IPS DF 6.9 (cell line): ENCODE results near the gene IFIT1.
"Not testable (repeated sequence)": the region's sequence is repeated elsewhere in the genome, so short reads cannot be mapped to it uniquely, and the experiment has no call there.

Source experiments
- DNase-seq: peaks from one replicate; pipeline ENCODE4 v3.0.0-alpha.2; 2013; ENCODE audit warnings: low read depth, low spot score
- H3K27ac ChIP-seq: one replicate; pipeline ENCODE4 v1.5.1; 2013; ENCODE audit warnings: low read length, control low read depth
- H3K27me3 ChIP-seq: 2 replicates; pipeline ENCODE4 v1.6.1; 2013; ENCODE audit warnings: mild to moderate bottlenecking, low read length; ENCODE audit not compliant: control insufficient read depth, insufficient read depth
- H3K36me3 ChIP-seq: 2 replicates; pipeline ENCODE4 v1.6.1; 2013; ENCODE audit warnings: low read length; ENCODE audit not compliant: control insufficient read depth, insufficient read depth
- H3K4me1 ChIP-seq: 2 replicates; pipeline ENCODE4 v1.6.1; 2013; ENCODE audit warnings: low read length; ENCODE audit not compliant: control insufficient read depth, insufficient read depth
- H3K4me3 ChIP-seq: 2 replicates; pipeline ENCODE4 v1.5.1; 2013; ENCODE audit warnings: mild to moderate bottlenecking, low read length
- H3K9me3 ChIP-seq: 2 replicates; pipeline ENCODE4 v1.6.1; 2013; ENCODE audit warnings: low read length, inconsistent platforms; ENCODE audit not compliant: control insufficient read depth, insufficient read depth
- WGBS: extraction: QIAGEN DNeasy Blood & Tissue Kit; methylation state at CpG from one replicate; pipeline ENCODE4 v1.1.7; 2013; ENCODE audit warnings: mixed read lengths, missing lambda C conversion rate; ENCODE audit not compliant: insufficient read length, insufficient coverage; 5-methylcytosine and 5-hydroxymethylcytosine counted together

IFIT1 gene

GRCh38 chr10:89403043-89403442 is 10.6 kb downstream of the IFIT1 start:
- Histone ChIP-seq H3K36me3 (no peaks in the 10 kb centered on the region), H3K4me3 (no peak overlapping the region), H3K4me1 (no peaks in the 10 kb centered on the region), H3K9me3 (no peaks in the 10 kb centered on the region), H3K27me3 (no peaks in the 10 kb centered on the region; the same call in 1 of the 2 replicates), H3K27ac (no peak overlapping the region)
- no peak for DNase-seq
- WGBS: no CpG with 5 or more reads among the region's 2 CpGs

- no CpG with 5 or more reads among the region's 11 CpGs for WGBS
- no peaks in the 10 kb centered on the region for H3K36me3 ChIP-seq
- no peak for DNase-seq
Measured at GRCh38 chr10:89404104-89405047, 12.0 kb downstream of the IFIT1 start.

DNA sequence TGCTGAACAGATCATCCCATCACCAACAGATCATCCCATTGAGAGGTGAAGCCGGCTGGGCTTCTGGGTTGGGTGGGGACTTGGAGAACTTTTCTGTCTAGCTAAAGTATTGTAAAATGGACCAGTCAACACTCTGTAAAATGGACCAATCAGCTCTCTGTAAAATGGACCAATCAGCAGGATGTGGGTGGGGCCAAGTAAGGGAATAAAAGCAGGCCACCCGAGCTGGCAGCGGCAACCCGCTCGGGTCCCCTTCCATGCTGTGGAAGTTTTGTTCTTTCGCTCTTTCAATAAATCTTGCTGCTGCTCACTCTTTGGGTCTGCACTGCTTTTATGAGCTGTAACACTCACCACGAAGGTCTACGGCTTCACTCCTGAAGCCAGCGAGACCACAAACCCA is 13.8 kb downstream of the IFIT1 start:
- H3K27me3 ChIP-seq, H3K27ac ChIP-seq, H3K9me3 ChIP-seq, H3K4me1 ChIP-seq, H3K4me3 ChIP-seq, H3K36me3 ChIP-seq, DNase-seq: not testable (repeated sequence)
- WGBS: no CpG with 5 or more reads among the region's 9 CpGs

More at GRCh38 chr10:89404104-89405047, 12.0 kb downstream of the IFIT1 start:
- Histone ChIP-seq H3K27ac (no peak overlapping the region), H3K9me3 (no peaks in the 10 kb centered on the region), H3K27me3 (no peaks in the 10 kb centered on the region; the same call in 1 of the 2 replicates), H3K4me3 (no peak overlapping the region), H3K4me1 (no peaks in the 10 kb centered on the region)

- no CpG with 5 or more reads among the region's 3 CpGs for WGBS
- not testable (repeated sequence) for H3K4me3 ChIP-seq, H3K9me3 ChIP-seq, H3K36me3 ChIP-seq, H3K4me1 ChIP-seq, H3K27me3 ChIP-seq, H3K27ac ChIP-seq, DNase-seq
Measured at GRCh38 chr10:89407792-89408191, 15.4 kb downstream of the IFIT1 start.

- not testable (repeated sequence) for H3K4me3 ChIP-seq, H3K9me3 ChIP-seq, H3K27me3 ChIP-seq, H3K4me1 ChIP-seq, H3K36me3 ChIP-seq, DNase-seq, H3K27ac ChIP-seq
- WGBS: no CpG with 5 or more reads among the region's 5 CpGs
Measured at GRCh38 chr10:89409282-89409681, 16.9 kb downstream of the IFIT1 start.

DNA sequence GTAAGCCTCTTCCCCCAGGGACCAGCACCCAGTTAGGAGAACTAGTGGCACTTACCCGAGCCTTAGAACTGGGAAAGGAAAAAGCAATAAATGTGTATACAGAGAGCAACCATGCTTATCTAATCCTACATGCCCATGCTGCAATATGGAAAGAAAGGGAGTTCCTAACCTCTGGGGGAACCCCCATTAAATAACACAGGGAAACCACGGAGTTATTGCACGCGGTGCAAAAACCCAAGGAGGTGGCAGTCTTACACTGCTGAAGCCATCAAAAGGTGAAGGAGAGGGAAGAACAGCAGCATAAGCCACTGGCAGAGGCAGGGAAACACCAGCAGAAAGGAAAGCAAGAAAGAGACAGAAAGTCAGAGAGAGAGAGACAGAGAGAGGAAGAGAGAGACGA is 18.1 kb downstream of the IFIT1 start:
- H3K36me3 ChIP-seq, H3K4me3 ChIP-seq, H3K9me3 ChIP-seq, H3K4me1 ChIP-seq, H3K27ac ChIP-seq, DNase-seq, H3K27me3 ChIP-seq: not testable (repeated sequence)
- no CpG with 5 or more reads among the region's 5 CpGs for WGBS

GRCh38 chr10:89411135-89411534 is 18.7 kb downstream of the IFIT1 start:
- not testable (repeated sequence) for H3K9me3 ChIP-seq, DNase-seq, H3K27ac ChIP-seq, H3K4me3 ChIP-seq, H3K27me3 ChIP-seq, H3K36me3 ChIP-seq, H3K4me1 ChIP-seq
- no CpG with 5 or more reads among the region's 2 CpGs for WGBS

- H3K27me3 ChIP-seq, H3K4me1 ChIP-seq, H3K9me3 ChIP-seq, H3K27ac ChIP-seq, DNase-seq, H3K36me3 ChIP-seq, H3K4me3 ChIP-seq: not testable (repeated sequence)
- WGBS: no CpG with 5 or more reads among the region's 10 CpGs
Measured at GRCh38 chr10:89412276-89412675, 19.9 kb downstream of the IFIT1 start.

- Histone ChIP-seq H3K27ac (no peak overlapping the region), H3K27me3 (peaks cover 5% of the 10 kb centered on the region; the same call in 1 of the 2 replicates), H3K4me1 (no peaks in the 10 kb centered on the region), H3K36me3 (no peaks in the 10 kb centered on the region), H3K4me3 (no peak overlapping the region), H3K9me3 (no peaks in the 10 kb centered on the region)
- WGBS: no CpG with 5 or more reads among the region's 7 CpGs
- no peak for DNase-seq
Measured at GRCh38 chr10:89413398-89413912, 21.0 kb downstream of the IFIT1 start.

DNA sequence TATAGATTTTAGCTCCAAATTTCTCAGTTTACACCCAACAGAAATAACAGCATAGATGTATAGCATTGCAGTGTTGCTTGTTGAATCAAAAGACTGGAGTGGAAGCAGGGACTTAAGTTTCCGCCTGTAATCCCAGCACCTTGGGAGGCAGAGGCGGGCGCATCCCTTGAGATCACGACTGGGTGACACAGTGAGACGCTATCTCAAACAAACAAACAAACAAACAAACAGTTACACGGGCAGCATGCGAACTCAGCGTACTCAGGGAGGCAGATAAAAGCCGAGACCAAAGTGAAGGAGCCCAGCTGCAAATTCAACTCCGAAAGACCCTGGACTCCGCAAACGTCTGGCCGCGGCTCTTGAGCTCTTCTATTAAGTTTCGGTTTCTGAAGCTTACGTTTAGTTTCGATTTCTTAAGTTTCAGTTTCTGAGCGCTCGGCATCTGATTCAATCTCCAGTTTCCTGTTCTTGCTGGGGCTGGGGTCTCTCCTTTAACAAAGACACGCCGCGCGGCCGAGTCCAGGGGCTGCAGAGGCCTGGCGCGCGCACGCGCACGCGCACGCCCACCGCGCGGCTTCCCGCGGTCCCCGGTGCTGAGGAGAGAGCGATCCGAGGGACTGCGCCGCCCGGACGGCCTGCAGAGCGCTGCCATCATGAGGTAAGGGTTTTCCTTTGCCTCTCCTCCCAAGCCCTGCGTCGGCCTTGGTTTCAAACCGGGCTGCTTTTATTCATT is 21.9 kb downstream of the IFIT1 start, which contains the start of gene IFIT5:
TSS of gene IFIT5 (plus strand) at position 423 of the 733 bp plus-strand sequence. CDS start at position 654, 231 bp downstream.
- peak within 1 kb of the TSS; percentile 37; the same call in 1 of the 2 replicates for H3K4me3 ChIP-seq
- no peaks in the 10 kb centered on the region for H3K9me3 ChIP-seq
- no CpG with 5 or more reads among the region's 48 CpGs for WGBS
- H3K27me3 ChIP-seq: peaks cover 5% of the 10 kb centered on the region; the same call in 1 of the 2 replicates
- H3K36me3 ChIP-seq: no peaks in the 10 kb centered on the region
- DNase-seq: peak; percentile 39
- H3K4me1 ChIP-seq: no peaks in the 10 kb centered on the region
- no peak within 1 kb of the TSS for H3K27ac ChIP-seq
